Dermis microvascular lymphatic vessel endothelial cell (primary cell): ENCODE measurements around the gene PNISR. TPM values are rescaled to one million over a fixed set of nuclear protein-coding genes. Genes with fewer than 3 reads are reported as not detected.
"Not testable (repeated sequence)": the region's sequence is repeated elsewhere in the genome, so short reads cannot be mapped to it uniquely, and the experiment has no call there.

Experiments
- DNase-seq, 2 donors: peaks; one replicate each; pipeline versions ENCODE4 v3.0.0 to v3.0.0-alpha.2; 2010; ENCODE audit warnings: low read depth in 2 of 2
- total RNA-seq: library from RNA; depleted of rRNA; stranded (reverse); fragments of >200 nt; gene quantifications from 2 replicates; pipeline ENCODE4 v1.2.1, GENCODE V29; 2014

Gene PNISR, protein sequence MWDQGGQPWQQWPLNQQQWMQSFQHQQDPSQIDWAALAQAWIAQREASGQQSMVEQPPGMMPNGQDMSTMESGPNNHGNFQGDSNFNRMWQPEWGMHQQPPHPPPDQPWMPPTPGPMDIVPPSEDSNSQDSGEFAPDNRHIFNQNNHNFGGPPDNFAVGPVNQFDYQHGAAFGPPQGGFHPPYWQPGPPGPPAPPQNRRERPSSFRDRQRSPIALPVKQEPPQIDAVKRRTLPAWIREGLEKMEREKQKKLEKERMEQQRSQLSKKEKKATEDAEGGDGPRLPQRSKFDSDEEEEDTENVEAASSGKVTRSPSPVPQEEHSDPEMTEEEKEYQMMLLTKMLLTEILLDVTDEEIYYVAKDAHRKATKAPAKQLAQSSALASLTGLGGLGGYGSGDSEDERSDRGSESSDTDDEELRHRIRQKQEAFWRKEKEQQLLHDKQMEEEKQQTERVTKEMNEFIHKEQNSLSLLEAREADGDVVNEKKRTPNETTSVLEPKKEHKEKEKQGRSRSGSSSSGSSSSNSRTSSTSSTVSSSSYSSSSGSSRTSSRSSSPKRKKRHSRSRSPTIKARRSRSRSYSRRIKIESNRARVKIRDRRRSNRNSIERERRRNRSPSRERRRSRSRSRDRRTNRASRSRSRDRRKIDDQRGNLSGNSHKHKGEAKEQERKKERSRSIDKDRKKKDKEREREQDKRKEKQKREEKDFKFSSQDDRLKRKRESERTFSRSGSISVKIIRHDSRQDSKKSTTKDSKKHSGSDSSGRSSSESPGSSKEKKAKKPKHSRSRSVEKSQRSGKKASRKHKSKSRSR
- 27.7 and 37.3 TPM in 2 replicates for total RNA-seq

- DNase-seq = peak; percentile 99
Measured at GRCh38 chr6:99424761-99425646, at the start of gene PNISR. TSS of gene PNISR (minus strand) at chr6:99425308. CDS start at chr6:99414659, 10,649 bp downstream.

- no peak for DNase-seq
Measured at GRCh38 chr6:99473730-99474129, 48.6 kb upstream of the PNISR start.

DNA sequence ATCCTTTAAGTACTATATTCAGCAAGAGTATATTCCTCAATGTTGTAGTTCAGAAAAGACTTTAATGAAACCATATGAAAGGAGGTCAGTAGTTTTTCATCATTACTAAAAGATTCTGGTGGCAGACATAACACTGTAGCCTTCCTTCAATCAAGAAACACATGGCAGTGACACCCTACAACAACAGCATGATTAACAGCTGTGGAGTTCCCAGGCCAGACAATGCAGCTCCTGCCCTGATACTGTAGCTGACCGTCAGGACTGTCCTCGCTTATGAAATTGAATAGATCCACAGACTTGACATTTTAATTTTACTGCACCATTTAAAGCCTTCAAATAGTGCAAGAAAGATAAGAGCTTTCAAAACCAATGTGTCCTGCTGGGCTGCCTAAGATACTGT is 46.5 kb upstream of the PNISR start:
- no peak for DNase-seq

- peak; percentile 21 to 26 for DNase-seq
Measured at GRCh38 chr6:99467509-99468106, 42.5 kb upstream of the PNISR start.

GRCh38 chr6:99459133-99459532 is 34.0 kb upstream of the PNISR start:
- DNase-seq = not testable (repeated sequence)

GRCh38 chr6:99458319-99458718 is 33.2 kb upstream of the PNISR start:
- DNase-seq = peak; percentile 5 to 39

DNA sequence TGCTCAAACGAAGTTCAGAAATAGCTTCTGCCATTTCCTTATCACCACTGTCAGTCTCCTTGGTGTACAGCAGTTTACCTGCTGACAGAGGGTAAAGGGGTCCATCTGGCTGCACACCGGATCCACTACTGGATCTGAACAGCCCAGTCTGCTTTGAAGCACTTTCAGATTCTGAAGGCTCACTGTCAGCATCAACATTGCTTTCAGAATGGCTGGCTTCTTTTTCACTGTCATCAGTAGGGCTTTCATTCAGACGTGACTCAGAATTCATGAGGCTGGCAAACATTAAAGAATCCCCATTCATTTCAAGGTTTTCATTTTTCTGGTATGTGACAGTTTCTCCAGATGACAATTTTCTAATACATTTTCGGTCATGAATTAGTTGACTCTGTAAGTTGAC is 21.0 kb upstream of the PNISR start:
- no peak for DNase-seq

GRCh38 chr6:99434702-99435530 is 9.8 kb upstream of the PNISR start:
- DNase-seq = peak; percentile 25 to 42

GRCh38 chr6:99432877-99433276 is 7.8 kb upstream of the PNISR start:
- DNase-seq = no peak

GRCh38 chr6:99431901-99432300 is 6.8 kb upstream of the PNISR start:
- no peak for DNase-seq

- DNase-seq = no peak
Measured at GRCh38 chr6:99427988-99428387, 2.9 kb upstream of the PNISR start.

DNA sequence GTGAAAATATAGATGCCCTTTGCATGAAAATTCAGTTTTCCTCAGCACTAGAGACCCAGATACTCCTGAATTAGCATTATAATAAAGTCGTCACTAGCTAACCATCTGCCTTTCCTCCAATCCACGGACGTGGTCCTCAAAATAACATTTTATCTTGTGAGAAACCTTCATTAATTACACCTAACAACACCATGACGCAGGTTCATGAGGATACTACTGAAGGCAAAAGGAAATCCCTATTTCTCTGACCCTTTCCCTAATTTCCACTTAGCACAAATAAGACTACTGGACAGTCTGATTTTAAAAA is 1.3 kb upstream of the PNISR start:
- no peak for DNase-seq

- DNase-seq = peak; percentile 35 to 81
Measured at GRCh38 chr6:99425647-99426450, 741 bp upstream of the PNISR start.

- no peak for DNase-seq
Measured at GRCh38 chr6:99424022-99424421, 1.1 kb downstream of the PNISR start.

- no peak for DNase-seq
Measured at GRCh38 chr6:99422912-99423311, 2.2 kb downstream of the PNISR start.

- no peak for DNase-seq
Measured at GRCh38 chr6:99416892-99417767, 8.0 kb downstream of the PNISR start.

GRCh38 chr6:99416226-99416625 is 8.9 kb downstream of the PNISR start:
- no peak for DNase-seq

GRCh38 chr6:99415446-99415845 is 9.7 kb downstream of the PNISR start:
- DNase-seq = no peak

- no peak for DNase-seq
Measured at GRCh38 chr6:99412065-99412464, 13.0 kb downstream of the PNISR start.
